Activated CD8-positive, alpha-beta T cell treated with anti-CD3 and anti-CD28 coated beads for 36 hours (primary cell): Measurements from ENCODE around the gene SRD5A1. TPM values are rescaled to one million over a fixed set of nuclear protein-coding genes. Genes with fewer than 3 reads are reported as not detected.
A peak's percentile ranks its signal among the peaks of the same experiment; 100 is the strongest.

ENCODE experiments used
- ATAC-seq: fragments of 200-7000 bp; cut with Tn5 transposase; one replicate; pipeline ENCODE4 v1.10.0; 2021; ENCODE audit warnings: mild to moderate bottlenecking, moderate library complexity
- CTCF ChIA-PET: fragments of 350-600 bp; sonication (Branson Sonifier 250); formaldehyde crosslinking; loops from one replicate; lab custom pipeline; 2021; ENCODE audit warnings: antibody characterized with exemption; lab: Charles Lee
- POLR2A ChIA-PET: fragments of 350-600 bp; sonication (Branson Sonifier 250); formaldehyde crosslinking; loops from one replicate; lab custom pipeline; 2021; ENCODE audit warnings: antibody characterized with exemption; lab: Charles Lee
- DNase-seq: peaks from one replicate; pipeline ENCODE4 v3.0.0-alpha.2; 2020
- H3K27ac Mint-ChIP-seq: one replicate; pipeline ENCODE4 v1.8.0; 2021; ENCODE audit warnings: mild to moderate bottlenecking, mixed read lengths
- H3K27me3 Mint-ChIP-seq: one replicate; pipeline ENCODE4 v1.8.0; 2021; ENCODE audit warnings: mixed read lengths
- H3K36me3 Mint-ChIP-seq: one replicate; pipeline ENCODE4 v1.8.0; 2021; ENCODE audit warnings: low read depth, mixed read lengths
- H3K4me1 Mint-ChIP-seq: one replicate; pipeline ENCODE4 v1.8.0; 2021; ENCODE audit warnings: low read depth, mixed read lengths
- H3K4me3 Mint-ChIP-seq: one replicate; pipeline ENCODE4 v1.8.0; 2021; ENCODE audit warnings: mild to moderate bottlenecking, moderate library complexity, mixed read lengths
- H3K9me3 Mint-ChIP-seq: one replicate; pipeline ENCODE4 v1.8.0; 2021; ENCODE audit warnings: mixed read lengths
- intact Hi-C: fragments of 100-400 bp; cut with micrococcal nuclease; formaldehyde crosslinking; loops from one replicate; pipeline ENCODE4 v1.10.0; 2022
- total RNA-seq, 2 experiments: library from RNA; stranded (reverse); gene quantifications; one replicate each; pipeline ENCODE4 v1.2.3, GENCODE V29; 2021
- TF ChIP-seq, protein P1 (sequence below): fragments of 200-600 bp; IDR thresholded peaks from one replicate; pipeline ENCODE4 v1.8.0; 2022; ENCODE audit warnings: antibody characterized with exemption, mild to moderate bottlenecking

SRD5A1 gene
- total RNA-seq, 2 experiments from 2014 or later = 10.6 to 12.4 TPM

DNA sequence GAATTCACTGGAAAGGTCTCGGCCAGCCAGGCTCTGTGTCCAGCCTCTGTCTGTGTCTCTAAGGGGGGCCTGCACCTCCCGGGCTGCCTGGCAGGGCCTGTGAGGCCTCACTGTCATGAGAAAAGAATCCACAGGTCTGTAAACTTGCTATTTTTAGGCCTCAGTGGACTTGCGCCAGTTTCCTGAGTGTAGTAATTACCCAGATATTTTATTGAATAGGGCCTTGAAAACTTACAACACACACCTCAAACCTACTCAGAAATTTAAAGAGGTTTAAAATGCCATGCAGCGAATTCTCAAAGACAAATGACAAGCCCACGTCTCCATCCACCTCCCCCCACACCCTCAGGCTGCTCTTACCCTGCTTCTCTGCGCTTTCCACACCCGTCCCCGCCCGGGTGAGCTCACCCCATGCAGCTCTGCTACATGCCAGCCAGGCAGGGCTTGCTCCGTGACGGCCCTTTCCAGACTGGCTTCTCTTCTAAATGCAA lies 71.2 kb downstream of the SRD5A1 start:
- no peaks in the 10 kb centered on the region for H3K9me3 Mint-ChIP-seq
- H3K4me3 Mint-ChIP-seq = no peak overlapping the region
- no peaks in the 10 kb centered on the region for H3K36me3 Mint-ChIP-seq
- DNase-seq (no peak), ATAC-seq (no peak)
- ChIA-PET POLR2A (no interaction called here), CTCF (no interaction called here)
- peaks cover 11% of the 10 kb centered on the region for H3K4me1 Mint-ChIP-seq
- TF ChIP-seq, protein P1, sequence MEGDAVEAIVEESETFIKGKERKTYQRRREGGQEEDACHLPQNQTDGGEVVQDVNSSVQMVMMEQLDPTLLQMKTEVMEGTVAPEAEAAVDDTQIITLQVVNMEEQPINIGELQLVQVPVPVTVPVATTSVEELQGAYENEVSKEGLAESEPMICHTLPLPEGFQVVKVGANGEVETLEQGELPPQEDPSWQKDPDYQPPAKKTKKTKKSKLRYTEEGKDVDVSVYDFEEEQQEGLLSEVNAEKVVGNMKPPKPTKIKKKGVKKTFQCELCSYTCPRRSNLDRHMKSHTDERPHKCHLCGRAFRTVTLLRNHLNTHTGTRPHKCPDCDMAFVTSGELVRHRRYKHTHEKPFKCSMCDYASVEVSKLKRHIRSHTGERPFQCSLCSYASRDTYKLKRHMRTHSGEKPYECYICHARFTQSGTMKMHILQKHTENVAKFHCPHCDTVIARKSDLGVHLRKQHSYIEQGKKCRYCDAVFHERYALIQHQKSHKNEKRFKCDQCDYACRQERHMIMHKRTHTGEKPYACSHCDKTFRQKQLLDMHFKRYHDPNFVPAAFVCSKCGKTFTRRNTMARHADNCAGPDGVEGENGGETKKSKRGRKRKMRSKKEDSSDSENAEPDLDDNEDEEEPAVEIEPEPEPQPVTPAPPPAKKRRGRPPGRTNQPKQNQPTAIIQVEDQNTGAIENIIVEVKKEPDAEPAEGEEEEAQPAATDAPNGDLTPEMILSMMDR = no peak
- intact Hi-C loops = no loop called here
- no peak overlapping the region for H3K27ac Mint-ChIP-seq
- peaks cover 10% of the 10 kb centered on the region for H3K27me3 Mint-ChIP-seq

DNA sequence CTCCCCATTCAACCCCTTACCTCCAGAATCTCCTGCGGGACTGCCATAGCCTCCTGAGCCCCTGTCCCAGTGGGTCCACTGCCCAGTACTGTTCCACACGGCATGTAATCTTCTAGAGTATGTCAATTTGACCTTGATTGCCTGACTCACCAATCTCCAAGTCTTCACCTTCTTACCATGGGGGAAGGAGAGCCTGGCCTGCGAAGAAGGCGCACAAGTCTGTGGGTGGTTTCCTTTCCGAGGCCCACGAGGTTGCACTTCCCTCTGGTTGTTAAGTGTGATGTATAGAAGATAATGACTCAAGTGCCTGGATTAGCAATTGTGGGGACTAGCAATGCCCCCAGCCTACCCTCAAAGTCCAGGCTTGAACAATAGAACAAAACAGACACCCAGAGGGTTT lies 71.8 kb downstream of the SRD5A1 start:
- Mint-ChIP-seq H3K27ac (no peak overlapping the region), H3K36me3 (no peaks in the 10 kb centered on the region), H3K4me1 (peaks cover 11% of the 10 kb centered on the region), H3K9me3 (no peaks in the 10 kb centered on the region), H3K4me3 (no peak overlapping the region), H3K27me3 (peaks cover 7% of the 10 kb centered on the region)
- ATAC-seq (peak; percentile 75), DNase-seq (peak; percentile 49)
- intact Hi-C loops = no loop called here
- ChIA-PET CTCF (no interaction called here), POLR2A (no interaction called here)
- TF ChIP-seq, protein P1 = no peak

DNA sequence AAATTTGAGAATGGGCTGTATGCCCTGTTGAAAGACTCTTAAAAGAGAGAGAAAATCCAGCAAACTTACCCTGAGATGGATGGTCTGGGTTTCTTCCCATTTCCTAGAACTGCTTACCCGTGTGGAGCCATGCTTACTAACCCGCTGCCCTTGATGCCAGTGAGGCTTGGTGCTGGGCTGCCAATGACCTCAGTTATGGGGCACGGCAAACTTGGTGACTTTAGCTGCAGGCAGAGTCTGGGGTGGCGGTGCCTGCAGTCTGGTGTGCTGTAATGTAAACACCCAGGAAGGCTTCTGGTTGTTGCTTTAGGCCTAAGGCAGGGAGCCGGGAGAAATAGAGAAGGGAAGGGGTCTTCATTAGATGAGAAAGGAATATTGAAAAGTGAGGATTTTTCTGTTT lies 72.7 kb downstream of the SRD5A1 start:
- POLR2A ChIA-PET = no interaction called here
- intact Hi-C loops = no loop called here
- DNase-seq (no peak), ATAC-seq (no peak)
- H3K27ac Mint-ChIP-seq = no peak overlapping the region
- no peaks in the 10 kb centered on the region for H3K9me3 Mint-ChIP-seq
- H3K36me3 Mint-ChIP-seq = no peaks in the 10 kb centered on the region
- H3K4me1 Mint-ChIP-seq = peaks cover 11% of the 10 kb centered on the region
- H3K27me3 Mint-ChIP-seq = peaks cover under 1% of the 10 kb centered on the region
- CTCF ChIA-PET = no interaction called here
- H3K4me3 Mint-ChIP-seq = no peak overlapping the region
- TF ChIP-seq, protein P1 = no peak

DNA sequence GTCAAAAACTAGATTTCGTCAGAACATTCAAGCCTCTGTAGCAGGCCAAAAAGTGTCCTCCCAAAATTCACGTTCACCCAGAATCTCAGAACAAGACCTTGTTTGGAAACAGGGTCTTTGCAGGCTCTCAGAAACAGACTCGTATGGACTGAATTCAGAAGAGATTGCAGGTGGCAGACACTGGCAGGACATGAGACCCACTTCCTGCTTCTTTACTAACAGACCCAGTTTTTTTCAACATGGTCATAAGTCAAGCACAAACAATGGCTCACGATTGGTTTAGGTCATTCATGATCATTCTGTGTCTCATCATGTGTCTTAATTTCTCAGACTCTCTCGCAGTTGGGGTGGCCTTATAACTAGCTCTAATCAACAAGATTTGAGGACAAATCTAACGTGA lies 74.6 kb downstream of the SRD5A1 start:
- H3K27me3 Mint-ChIP-seq = peaks cover 1% of the 10 kb centered on the region
- DNase-seq (no peak), ATAC-seq (no peak)
- H3K4me3 Mint-ChIP-seq = no peak overlapping the region
- ChIA-PET POLR2A (no interaction called here), CTCF (no interaction called here)
- peaks cover 20% of the 10 kb centered on the region for H3K4me1 Mint-ChIP-seq
- no peaks in the 10 kb centered on the region for H3K36me3 Mint-ChIP-seq
- no peak overlapping the region for H3K27ac Mint-ChIP-seq
- intact Hi-C loops = no loop called here
- H3K9me3 Mint-ChIP-seq = no peaks in the 10 kb centered on the region
- TF ChIP-seq, protein P1 = no peak

DNA sequence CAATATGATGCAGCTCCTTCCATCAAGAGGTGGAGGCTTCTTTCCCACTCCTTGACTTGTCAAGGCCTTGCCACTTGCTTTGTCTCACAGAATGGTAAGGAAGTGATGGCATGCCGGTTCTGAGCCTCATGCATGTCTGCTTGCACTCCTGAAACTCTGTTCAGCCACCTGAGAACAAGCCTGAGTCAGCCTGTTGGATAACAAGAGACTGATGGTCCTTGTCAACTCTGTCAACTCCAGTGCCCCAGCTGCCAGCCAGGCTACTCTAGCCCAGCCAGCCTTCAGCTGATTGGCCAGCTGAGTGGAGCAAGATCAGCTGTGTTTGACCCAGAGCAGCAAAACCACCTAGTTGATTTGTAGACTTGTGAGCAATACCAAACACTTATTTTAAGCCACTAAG lies 75.6 kb downstream of the SRD5A1 start:
- ChIA-PET POLR2A (no interaction called here), CTCF (no interaction called here)
- intact Hi-C loops = no loop called here
- H3K4me3 Mint-ChIP-seq = no peak overlapping the region
- ATAC-seq = no peak
- TF ChIP-seq, protein P1 = no peak
- no peak for DNase-seq
- no peaks in the 10 kb centered on the region for H3K9me3 Mint-ChIP-seq
- H3K4me1 Mint-ChIP-seq = peaks cover 20% of the 10 kb centered on the region
- no peaks in the 10 kb centered on the region for H3K36me3 Mint-ChIP-seq
- H3K27me3 Mint-ChIP-seq = peaks cover 1% of the 10 kb centered on the region
- H3K27ac Mint-ChIP-seq = no peak overlapping the region
